Esophagus muscularis mucosa (tissue), 4 donors: ENCODE results near the gene UQCRHL. TPM values are rescaled to one million over a fixed set of nuclear protein-coding genes. Genes with fewer than 3 reads are reported as not detected.
"Not testable (repeated sequence)": the region's sequence is repeated elsewhere in the genome, so short reads cannot be mapped to it uniquely, and the experiment has no call there.

Source experiments
- DNase-seq: peaks from one replicate; pipeline ENCODE4 v3.0.0-alpha.2; 2017; ENCODE audit errors: extremely low spot score
- H3K27ac ChIP-seq, 4 donors: fragments of 200-600 bp; sonication (generic); replicated peaks in 1 of 4; 1 replicate in 3 of 4; 2 replicates in 1 of 4; pipeline ENCODE4 v1.5.1; 2016 to 2019; ENCODE audit warnings: mild to moderate bottlenecking in 1 of 4
- H3K27me3 ChIP-seq, 4 donors: fragments of 200-600 bp; sonication (generic); one replicate each; pipeline versions ENCODE4 v1.5.1 to v1.6.0; 2016 to 2019
- H3K36me3 ChIP-seq, 4 donors: fragments of 200-600 bp; sonication (generic); one replicate each; pipeline ENCODE4 v1.5.1; 2016 to 2019
- H3K4me1 ChIP-seq, 4 donors: fragments of 200-600 bp; sonication (generic); one replicate each; pipeline ENCODE4 v1.5.1; 2016 to 2019
- H3K4me3 ChIP-seq, 4 donors: fragments of 200-600 bp; sonication (generic); 1 replicate in 2 of 4; 2 replicates in 2 of 4; pipeline ENCODE4 v1.5.1; 2016 to 2019; ENCODE audit warnings: mild to moderate bottlenecking in 4 of 4, moderate library complexity in 1 of 4
- H3K9me3 ChIP-seq, 4 donors: fragments of 200-600 bp; sonication (generic); 1 replicate in 3 of 4; 2 replicates in 1 of 4; pipeline ENCODE4 v1.5.1; 2016 to 2019
- EP300 ChIP-seq: sonication (generic); formaldehyde crosslinking; IDR thresholded peaks from one replicate; pipeline ENCODE4 v1.6.1; 2017; ENCODE audit warnings: antibody characterized with exemption
- POLR2A ChIP-seq: fragments of 450-650 bp; IDR thresholded peaks from one replicate; pipeline ENCODE4 v1.6.1; 2017; ENCODE audit warnings: antibody characterized with exemption, moderate library complexity, mild to moderate bottlenecking, low read depth
- POLR2AphosphoS5 ChIP-seq, 2 donors: sonication (generic); formaldehyde crosslinking; IDR thresholded peaks; one replicate each; pipeline ENCODE4 v1.6.1; 2017; ENCODE audit warnings: antibody characterized with exemption in 2 of 2
- WGBS: methylation state at CpG from one replicate; pipeline ENCODE4 v1.1.5; 2018; 5-methylcytosine and 5-hydroxymethylcytosine counted together
- intact Hi-C: fragments of 100-400 bp; cut with DNase I; formaldehyde crosslinking; loops from one replicate; pipeline ENCODE4 v1.15.1; 2023
- total RNA-seq, 4 donors: library from RNA; depleted of rRNA; stranded (reverse); fragments of >200 nt; gene quantifications; one replicate each; pipeline versions ENCODE4 v1.1.0 to v1.2.1, GENCODE V29; 2016
- TF ChIP-seq, protein P1 (sequence below), 3 experiments: fragments of 200-600 bp in 2 of 3; fragments of 450-650 bp in 1 of 3; sonication (generic) in 2 of 3; IDR thresholded peaks; one replicate each; pipeline ENCODE4 v1.5.1; 2017 to 2019; ENCODE audit warnings: antibody characterized with exemption in 3 of 3, mild to moderate bottlenecking in 2 of 3, moderate library complexity in 1 of 3

Gene UQCRHL
- total RNA-seq, 4 donors from 2014 or later: 0.52 to 1.3 (median 0.95) TPM

DNA sequence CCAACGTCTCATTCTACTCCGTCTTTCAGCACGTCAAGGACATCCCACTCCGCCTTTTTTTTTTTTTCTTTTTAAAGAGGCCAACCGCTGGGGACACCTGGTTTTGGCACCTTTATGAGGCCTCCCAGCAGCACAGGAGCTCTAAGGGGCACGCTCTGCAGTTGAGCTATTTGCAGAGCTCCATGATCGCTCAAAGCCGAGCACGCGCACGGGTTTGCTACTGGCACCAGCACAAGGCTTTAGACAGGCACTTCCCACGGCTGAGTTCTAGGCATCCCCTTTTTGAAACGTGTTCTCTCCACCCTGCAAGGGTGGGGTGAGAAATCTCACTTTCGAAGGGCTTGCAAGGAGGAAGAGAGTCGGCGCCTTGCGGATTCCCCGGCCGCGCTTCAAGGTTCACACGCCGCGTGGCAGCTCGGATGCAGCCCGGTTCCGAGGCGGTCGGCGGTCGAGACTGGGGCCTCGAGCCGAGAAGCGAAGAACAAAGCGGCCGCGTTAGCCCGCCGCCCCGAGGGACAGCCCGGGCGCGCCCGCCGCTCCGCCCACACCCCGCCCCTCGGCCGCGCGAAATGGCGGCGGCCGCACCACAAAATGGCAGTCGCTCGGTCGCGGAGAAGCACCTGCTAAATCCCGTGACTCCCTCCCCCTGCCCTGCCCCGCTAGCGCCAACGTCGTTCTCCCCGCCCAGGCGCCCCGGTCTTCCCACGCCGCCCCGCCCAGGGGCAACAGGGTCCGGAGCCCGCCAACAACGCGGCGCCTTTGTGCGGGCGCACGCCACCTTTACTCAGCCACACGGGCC, 27.2 kb upstream of the UQCRHL start:
- H3K9me3 ChIP-seq: no peaks in the 10 kb centered on the region
- DNase-seq: peak; percentile 94
- peaks cover 20 to 49% (median 44%) of the 10 kb centered on the region in 4 donors for H3K4me1 ChIP-seq
- H3K27ac ChIP-seq: peak overlapping the region; percentile 95 to 100 (median 100)
- intact Hi-C loops: loop anchor here (2.0 to 5.0 kb wide), 3 partner anchors 14 to 143 kb away; partner anchors contain the start of gene ZBTB17
- no peaks in the 10 kb centered on the region for H3K36me3 ChIP-seq
- under 1% methylated on average over 36 of the region's 77 CpGs for WGBS
- peaks cover 0 to 3% (median 0%) of the 10 kb centered on the region in 4 donors for H3K27me3 ChIP-seq
- peak; percentile 59 to 85 for TF ChIP-seq POLR2AphosphoS5 (IDR thresholded peaks at IDR 0.05)
- TF ChIP-seq, protein P1, sequence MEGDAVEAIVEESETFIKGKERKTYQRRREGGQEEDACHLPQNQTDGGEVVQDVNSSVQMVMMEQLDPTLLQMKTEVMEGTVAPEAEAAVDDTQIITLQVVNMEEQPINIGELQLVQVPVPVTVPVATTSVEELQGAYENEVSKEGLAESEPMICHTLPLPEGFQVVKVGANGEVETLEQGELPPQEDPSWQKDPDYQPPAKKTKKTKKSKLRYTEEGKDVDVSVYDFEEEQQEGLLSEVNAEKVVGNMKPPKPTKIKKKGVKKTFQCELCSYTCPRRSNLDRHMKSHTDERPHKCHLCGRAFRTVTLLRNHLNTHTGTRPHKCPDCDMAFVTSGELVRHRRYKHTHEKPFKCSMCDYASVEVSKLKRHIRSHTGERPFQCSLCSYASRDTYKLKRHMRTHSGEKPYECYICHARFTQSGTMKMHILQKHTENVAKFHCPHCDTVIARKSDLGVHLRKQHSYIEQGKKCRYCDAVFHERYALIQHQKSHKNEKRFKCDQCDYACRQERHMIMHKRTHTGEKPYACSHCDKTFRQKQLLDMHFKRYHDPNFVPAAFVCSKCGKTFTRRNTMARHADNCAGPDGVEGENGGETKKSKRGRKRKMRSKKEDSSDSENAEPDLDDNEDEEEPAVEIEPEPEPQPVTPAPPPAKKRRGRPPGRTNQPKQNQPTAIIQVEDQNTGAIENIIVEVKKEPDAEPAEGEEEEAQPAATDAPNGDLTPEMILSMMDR (IDR thresholded peaks at IDR 0.05): no peak
- TF ChIP-seq EP300: no peak
- TF ChIP-seq POLR2A: peak; percentile 75
- peak overlapping the region; percentile 67 to 85 (median 76) for H3K4me3 ChIP-seq

DNA sequence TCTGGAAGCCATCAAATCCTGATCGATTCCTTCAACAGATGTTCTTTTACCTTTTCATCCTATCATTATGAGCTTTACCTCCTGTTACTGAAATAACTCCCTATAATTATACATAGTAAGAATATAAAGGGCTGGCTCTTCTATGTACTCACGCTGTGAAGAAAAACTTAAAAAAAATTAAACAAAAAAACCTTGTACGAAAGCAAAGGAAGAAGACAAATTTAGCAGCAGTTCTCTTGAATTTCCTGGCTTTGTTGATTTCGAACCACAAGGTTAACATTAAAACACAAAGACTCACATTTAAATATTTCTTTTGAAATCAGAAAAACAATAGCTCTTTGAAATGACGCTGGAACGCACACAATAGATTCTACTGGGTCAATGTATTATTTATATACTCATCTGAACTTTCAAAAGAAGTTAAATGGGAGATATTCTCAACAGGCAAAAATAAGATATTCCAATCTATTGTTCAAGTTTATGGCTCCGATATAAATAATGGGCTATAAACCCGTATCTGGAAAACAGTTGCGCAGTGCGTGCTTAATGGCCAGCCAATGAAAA, 26.5 kb upstream of the UQCRHL start:
- TF ChIP-seq, protein P1 (IDR thresholded peaks at IDR 0.05): no peak
- TF ChIP-seq POLR2A (no peak), EP300 (no peak), POLR2AphosphoS5 (IDR thresholded peaks at IDR 0.05) (no peak)
- Histone ChIP-seq H3K4me1 (peaks cover 20 to 49% (median 44%) of the 10 kb centered on the region in 4 donors), H3K27me3 (peaks cover 0 to 3% (median 0%) of the 10 kb centered on the region in 4 donors), H3K36me3 (no peaks in the 10 kb centered on the region), H3K27ac (peak overlapping the region; percentile 95 to 100 (median 100)), H3K4me3 (peak overlapping the region; percentile 67 to 85 (median 76)), H3K9me3 (no peaks in the 10 kb centered on the region)
- DNase-seq: no peak
- WGBS: 1% methylated on average over 10 of the region's 10 CpGs
- intact Hi-C loops: loop anchor here (2.0 to 5.0 kb wide), 2 partner anchors 15 to 118 kb away; no protein-coding TSS in a partner anchor

DNA sequence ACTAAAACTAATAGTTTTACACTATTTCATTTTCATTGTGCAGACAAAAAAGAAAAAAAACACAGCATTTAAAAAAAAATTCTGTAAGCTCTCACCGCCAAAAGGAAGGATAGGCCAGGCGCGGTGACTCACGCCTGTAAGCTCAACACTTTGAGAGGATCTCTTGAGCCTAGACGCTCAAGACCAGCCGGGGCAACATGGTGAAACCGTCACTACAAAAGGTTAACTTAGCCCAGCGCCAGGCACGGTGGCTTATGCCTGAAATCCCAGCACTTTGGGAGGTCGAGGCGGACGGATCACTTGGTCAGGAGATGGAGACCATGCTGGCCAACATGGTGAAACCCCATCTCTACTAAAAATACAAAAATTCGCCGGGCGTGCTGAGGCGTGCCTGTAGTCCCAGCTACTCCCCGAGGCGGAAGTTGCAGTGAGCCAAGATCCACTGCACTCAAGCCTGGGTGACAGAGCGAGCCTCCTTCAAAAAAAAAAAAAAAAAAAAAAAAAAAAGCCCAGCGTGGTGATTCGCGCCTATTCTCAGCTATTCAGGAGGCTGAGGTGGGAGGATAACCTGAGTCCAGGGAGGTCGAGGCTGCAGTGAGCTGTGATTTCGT, 25.7 kb upstream of the UQCRHL start:
- H3K36me3 ChIP-seq: no peaks in the 10 kb centered on the region
- peaks cover 0 to 3% (median 0%) of the 10 kb centered on the region in 4 donors for H3K27me3 ChIP-seq
- H3K4me1 ChIP-seq: peaks cover 20 to 49% (median 44%) of the 10 kb centered on the region in 4 donors
- intact Hi-C loops: loop anchor here (5.0 kb wide), 1 partner anchor 119 kb away; no protein-coding TSS in a partner anchor
- TF ChIP-seq POLR2A (no peak), POLR2AphosphoS5 (IDR thresholded peaks at IDR 0.05) (peak in 1 of 2 donors; percentile 20), EP300 (no peak)
- TF ChIP-seq, protein P1 (IDR thresholded peaks at IDR 0.05): no peak
- H3K27ac ChIP-seq: peak overlapping the region; percentile 95 to 100 (median 100)
- no peaks in the 10 kb centered on the region for H3K9me3 ChIP-seq
- peak overlapping the region; percentile 67 to 85 (median 76) for H3K4me3 ChIP-seq
- DNase-seq: no peak
- 67% methylated on average over 24 of the region's 24 CpGs for WGBS

DNA sequence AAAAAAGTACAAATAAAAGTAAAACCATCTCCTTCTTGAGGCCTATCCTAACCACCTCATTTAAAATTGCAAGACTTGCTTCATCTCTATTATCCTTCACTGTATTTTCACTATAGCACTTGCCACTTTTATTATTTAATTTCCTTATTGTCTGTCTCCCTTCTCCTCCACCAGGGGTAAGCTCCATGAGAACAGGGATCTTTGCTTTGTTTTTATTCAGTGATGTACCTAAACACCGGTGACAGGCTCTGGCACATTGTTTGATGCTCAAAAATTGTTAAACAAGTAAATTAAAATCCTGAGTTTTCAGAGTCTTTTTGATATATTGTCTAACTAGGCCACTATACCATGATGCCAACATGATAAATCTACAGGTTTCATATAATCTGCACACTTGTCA, 22.8 kb upstream of the UQCRHL start:
- no peaks in the 10 kb centered on the region for H3K9me3 ChIP-seq
- no peak overlapping the region for H3K4me3 ChIP-seq
- peaks cover 0 to 3% (median 0%) of the 10 kb centered on the region in 4 donors for H3K27me3 ChIP-seq
- TF ChIP-seq EP300 (no peak), POLR2AphosphoS5 (IDR thresholded peaks at IDR 0.05) (no peak), POLR2A (no peak)
- TF ChIP-seq, protein P1 (IDR thresholded peaks at IDR 0.05): no peak
- peak overlapping the region in 3 of 4 donors; percentile 42 to 64 (median 62) for H3K27ac ChIP-seq
- DNase-seq: no peak
- no peaks in the 10 kb centered on the region for H3K36me3 ChIP-seq
- WGBS: 96% methylated on average over 1 of the region's 1 CpG
- intact Hi-C loops: loop anchor here (5.0 kb wide), 1 partner anchor 122 kb away; no protein-coding TSS in a partner anchor
- peaks cover 12 to 51% (median 42%) of the 10 kb centered on the region in 4 donors for H3K4me1 ChIP-seq

DNA sequence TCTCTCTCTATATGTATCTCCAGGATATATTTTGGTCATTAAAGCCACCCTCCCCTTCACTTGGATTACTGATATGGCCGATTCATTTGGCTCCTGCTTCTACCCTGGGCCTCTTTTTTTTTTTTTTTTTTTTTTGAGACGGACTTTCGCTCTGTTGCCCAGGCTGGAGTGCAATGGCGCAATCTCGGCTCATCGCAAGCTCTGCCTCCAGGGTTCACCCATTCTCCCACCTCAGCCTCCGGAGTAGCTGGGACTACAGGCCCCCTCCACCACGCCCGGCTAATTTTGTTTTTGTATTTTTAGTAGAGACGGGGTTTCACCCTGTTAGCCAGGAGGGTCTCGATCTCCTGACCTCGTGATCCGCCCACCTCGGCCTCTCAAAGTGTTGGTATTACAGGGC, 21.5 kb upstream of the UQCRHL start:
- intact Hi-C loops, H3K27me3 ChIP-seq, H3K36me3 ChIP-seq, DNase-seq, H3K9me3 ChIP-seq, H3K4me3 ChIP-seq, H3K27ac ChIP-seq: not testable (repeated sequence)
- WGBS: 92% methylated on average over 14 of the region's 14 CpGs
- H3K4me1 ChIP-seq: peaks cover 12 to 54% (median 43%) of the 10 kb centered on the region in 4 donors

DNA sequence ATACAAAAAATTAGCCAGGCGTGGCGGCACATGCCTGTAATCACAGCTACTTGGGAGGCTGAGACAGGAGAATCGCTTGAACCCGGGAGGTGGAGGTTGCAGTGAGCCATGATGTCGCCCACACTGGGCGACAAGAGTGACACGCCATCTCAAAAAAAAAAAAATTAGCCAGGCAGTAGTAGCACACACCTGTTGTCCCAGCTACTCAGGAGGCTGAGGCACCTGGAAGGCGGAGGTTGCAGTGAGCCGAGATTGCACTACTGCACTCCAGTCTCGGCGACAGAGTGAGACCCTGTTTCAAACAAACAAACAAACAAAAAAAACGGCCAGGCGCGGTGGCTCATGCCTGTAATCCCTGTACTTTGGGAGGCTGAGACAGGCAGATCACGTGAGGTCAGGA, 20.1 kb upstream of the UQCRHL start:
- H3K9me3 ChIP-seq, H3K27me3 ChIP-seq, H3K4me3 ChIP-seq, DNase-seq, H3K36me3 ChIP-seq, intact Hi-C loops, H3K27ac ChIP-seq: not testable (repeated sequence)
- peaks cover 5 to 44% (median 35%) of the 10 kb centered on the region in 4 donors for H3K4me1 ChIP-seq
- 96% methylated on average over 11 of the region's 15 CpGs for WGBS
